ENCODE data around the gene OSBPL5.

DNA sequence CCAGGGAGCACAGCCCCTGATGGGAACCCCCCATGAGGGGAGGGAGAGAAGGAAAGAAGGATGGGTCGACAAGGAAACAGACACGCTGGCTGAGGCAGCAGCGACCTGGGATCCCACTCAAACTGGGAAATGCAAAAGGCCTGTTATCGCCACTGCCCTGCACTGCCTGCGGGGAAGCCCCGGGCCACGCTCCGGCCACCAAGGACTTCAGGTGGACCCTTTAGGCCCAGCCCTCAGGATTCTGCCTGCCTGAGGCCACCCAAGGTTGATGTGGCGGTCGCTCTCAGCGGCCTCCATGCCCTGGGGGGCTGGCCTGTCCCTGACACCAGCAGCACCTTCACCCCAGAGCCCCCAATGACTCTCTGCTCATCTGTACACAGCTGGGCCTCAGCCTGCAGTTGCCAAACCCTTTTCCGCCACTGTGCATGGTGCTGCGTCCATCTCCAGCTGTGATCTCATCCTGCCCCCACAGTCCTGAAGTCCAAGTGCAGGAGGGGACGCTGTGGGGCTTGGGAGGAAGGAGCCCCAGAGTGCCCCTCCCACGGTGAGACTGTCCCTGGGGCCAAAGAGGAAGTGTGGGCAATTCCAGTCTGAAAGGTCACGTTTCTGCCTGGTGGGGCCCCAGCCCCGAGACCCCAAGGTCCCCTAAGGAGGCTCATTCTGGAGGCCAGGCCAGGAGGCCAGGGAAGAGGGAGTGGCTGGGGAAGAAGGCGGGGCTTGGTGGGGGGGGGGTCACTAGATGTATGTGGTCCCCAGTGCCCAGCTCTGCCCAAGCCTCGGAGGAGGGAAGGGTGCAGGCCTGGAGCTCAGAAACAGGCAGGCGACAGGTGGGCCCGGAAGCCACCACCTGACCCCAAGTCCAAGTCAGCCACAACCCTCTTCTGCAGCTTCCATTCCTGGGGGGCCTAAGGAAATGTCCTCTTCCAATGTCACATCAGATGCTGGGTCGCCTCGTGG, 31.6 kb downstream of the OSBPL5 start:
- no peak for TF ChIP-seq CTCF (tag by site-specific recombination; IDR thresholded peaks at IDR 0.05)
- no peak for TF ChIP-seq TSHZ1 (tag by site-specific recombination; IDR thresholded peaks at IDR 0.05; ENCODE audit: borderline replicate concordance)
- no peak for TF ChIP-seq KLF7 (tag by site-specific recombination; IDR thresholded peaks at IDR 0.05; ENCODE audit: borderline replicate concordance)
- no peak for TF ChIP-seq ZBTB21 (tag by site-specific recombination; IDR thresholded peaks at IDR 0.05)
- TF ChIP-seq MEIS1 (CRISPR knock-in tag; IDR thresholded peaks at IDR 0.05; ENCODE audit: borderline replicate concordance) = no peak
- TF ChIP-seq GFI1B (tag by site-specific recombination; IDR thresholded peaks at IDR 0.05) = no peak

All from HEK293 (cell line).